K562 (cell line): ENCODE results near the gene AAK1. TPM values are rescaled to one million over a fixed set of nuclear protein-coding genes. Genes with fewer than 3 reads are reported as not detected.

ENCODE experiments used
- MGA ChIP-seq: fragments of 450-650 bp; IDR thresholded peaks from 2 replicates; pipeline ENCODE4 v1.6.1; 2016; ENCODE audit warnings: mild to moderate bottlenecking, moderate library complexity
- MLLT1 ChIP-seq, 2 experiments: fragments of 450-650 bp; IDR thresholded peaks; 2 replicates each; pipeline ENCODE4 v1.6.1; 2016
- NR2C2 ChIP-seq, 2 experiments: fragments of 200-800 bp in 1 of 2; sonication (Bioruptor generic) in 1 of 2; sonication (generic) in 1 of 2; formaldehyde crosslinking in 1 of 2; IDR thresholded peaks; 2 replicates each; pipeline versions ENCODE4 v1.6.1 to v1.8.0; 2016 to 2022; ENCODE audit warnings: mild to moderate bottlenecking in 1 of 2, missing compliant biosample characterization in 1 of 2, missing genetic modification characterization in 1 of 2, missing genetic modification reagents in 1 of 2
- polyA plus RNA-seq, 8 experiments: library from polyadenylated mRNA; depleted of rRNA in 4 of 8; stranded (reverse) in 5 of 8; unstranded in 3 of 8; fragments of >200 nt; fragmentation: Nextera tagmentation in 2 of 8; fragmentation: Illumina TruSeq in 1 of 8; extraction: Ambion mirVana in 2 of 8; extraction: Trizol in 1 of 8; gene quantifications; 2 replicates each; pipeline versions ENCODE4 v1.2.1 to v1.2.3, GENCODE V29; 2011 to 2014; ENCODE audit warnings: inconsistent platforms in 1 of 8, missing spikeins in 1 of 8
- total RNA-seq, 7 experiments: library from RNA; depleted of rRNA in 6 of 7; stranded (reverse); fragments of >200 nt in 6 of 7; fragmentation: Illumina TruSeq in 2 of 7; extraction: Trizol in 2 of 7; gene quantifications; 2 replicates each; pipeline versions ENCODE4 v1.2.1 to v1.2.3, GENCODE V29; 2011 to 2021; ENCODE audit warnings: low replicate concordance in 1 of 7

The AAK1 gene
- total and polyA plus RNA-seq, 9 of the 15 experiments (the other 6 are each of a cell fraction or from before 2014, with no cell fraction given), result 0.89 to 17.1 (median 6.0) TPM

GRCh38 chr2:69625078-69625795 lies 18.3 kb downstream of the AAK1 start (continued):
- TF ChIP-seq MGA, result peak; percentile 68
- TF ChIP-seq NR2C2 (CRISPR knock-in tag; IDR thresholded peaks at IDR 0.05), result no peak
- TF ChIP-seq NR2C2 (tag; IDR thresholded peaks at IDR 0.05), result peak; percentile 74
- TF ChIP-seq MLLT1 (IDR thresholded peaks at IDR 0.05), result 0 out of 4 replicates have a peak, but pooled peaks of 1 of the 2 experiments have one; percentile 61
